ENCODE results near the gene STT3B.

The STT3B gene

GRCh38 chr3:31530960-31531335, 1.8 kb upstream of the STT3B start:
- TF ChIP-seq, protein P1, sequence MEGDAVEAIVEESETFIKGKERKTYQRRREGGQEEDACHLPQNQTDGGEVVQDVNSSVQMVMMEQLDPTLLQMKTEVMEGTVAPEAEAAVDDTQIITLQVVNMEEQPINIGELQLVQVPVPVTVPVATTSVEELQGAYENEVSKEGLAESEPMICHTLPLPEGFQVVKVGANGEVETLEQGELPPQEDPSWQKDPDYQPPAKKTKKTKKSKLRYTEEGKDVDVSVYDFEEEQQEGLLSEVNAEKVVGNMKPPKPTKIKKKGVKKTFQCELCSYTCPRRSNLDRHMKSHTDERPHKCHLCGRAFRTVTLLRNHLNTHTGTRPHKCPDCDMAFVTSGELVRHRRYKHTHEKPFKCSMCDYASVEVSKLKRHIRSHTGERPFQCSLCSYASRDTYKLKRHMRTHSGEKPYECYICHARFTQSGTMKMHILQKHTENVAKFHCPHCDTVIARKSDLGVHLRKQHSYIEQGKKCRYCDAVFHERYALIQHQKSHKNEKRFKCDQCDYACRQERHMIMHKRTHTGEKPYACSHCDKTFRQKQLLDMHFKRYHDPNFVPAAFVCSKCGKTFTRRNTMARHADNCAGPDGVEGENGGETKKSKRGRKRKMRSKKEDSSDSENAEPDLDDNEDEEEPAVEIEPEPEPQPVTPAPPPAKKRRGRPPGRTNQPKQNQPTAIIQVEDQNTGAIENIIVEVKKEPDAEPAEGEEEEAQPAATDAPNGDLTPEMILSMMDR (IDR thresholded peaks at IDR 0.05), result no peak
- no peak for DNase-seq
- H3K27me3 ChIP-seq, result no peaks in the 10 kb centered on the region
- H3K36me3 ChIP-seq, result no peaks in the 10 kb centered on the region
- intact Hi-C loops (cut with DNase I; ENCODE audit: low total_unique reads), result no loop called here
- H3K4me1 ChIP-seq, result peaks cover 0 to 35% (median 23%) of the 10 kb centered on the region in 4 donors
- H3K4me3 ChIP-seq, result peak overlapping the region; percentile 79 to 89
- H3K9me3 ChIP-seq, result no peaks in the 10 kb centered on the region
- H3K27ac ChIP-seq, result peak overlapping the region; percentile 96

GRCh38 chr3:31531452-31531991, 1.2 kb upstream of the STT3B start:
- H3K4me1 ChIP-seq, result peaks cover 0 to 41% (median 29%) of the 10 kb centered on the region in 4 donors
- H3K27me3 ChIP-seq, result no peaks in the 10 kb centered on the region
- DNase-seq, result no peak
- no peaks in the 10 kb centered on the region for H3K9me3 ChIP-seq
- H3K36me3 ChIP-seq, result no peaks in the 10 kb centered on the region
- intact Hi-C loops (cut with DNase I; ENCODE audit: low total_unique reads), result no loop called here
- peak overlapping the region; percentile 79 to 89 for H3K4me3 ChIP-seq
- TF ChIP-seq, protein P1 (IDR thresholded peaks at IDR 0.05), result peak; percentile 2 to 7
- peak overlapping the region; percentile 96 for H3K27ac ChIP-seq

DNA sequence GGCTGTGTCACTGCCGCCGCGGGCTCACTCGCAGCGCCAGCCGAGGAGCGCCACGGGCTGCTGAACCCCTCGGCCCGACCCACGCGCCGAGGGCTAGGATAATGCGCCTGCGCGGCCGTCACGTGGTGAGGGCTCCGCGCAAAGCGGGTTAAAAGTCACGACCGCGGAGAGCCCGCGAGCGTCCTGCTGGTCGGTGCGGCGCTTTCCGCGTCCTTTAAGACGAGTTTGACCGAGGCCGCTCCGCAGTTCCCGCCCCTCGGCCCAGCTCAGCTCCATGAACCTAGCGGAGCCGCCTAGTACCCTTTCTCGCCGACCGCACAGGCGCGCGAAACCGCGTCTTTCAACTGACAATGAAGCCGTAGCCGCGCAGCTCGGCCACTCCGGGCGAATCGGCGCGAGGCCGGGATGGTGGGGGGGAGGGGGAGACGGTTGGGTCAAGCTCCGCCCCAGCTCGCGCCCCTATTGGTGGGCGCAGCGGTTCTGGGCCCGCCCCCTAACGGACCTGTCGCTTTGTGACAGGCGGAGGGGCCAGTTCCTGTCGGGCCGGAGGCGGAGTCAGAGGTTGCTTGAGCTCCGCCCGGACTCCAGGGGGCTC, 636 bp upstream of the STT3B start:
- H3K4me1 ChIP-seq, result peaks cover 0 to 47% (median 34%) of the 10 kb centered on the region in 4 donors
- TF ChIP-seq, protein P1 (IDR thresholded peaks at IDR 0.05), result no peak
- intact Hi-C loops (cut with DNase I; ENCODE audit: low total_unique reads), result no loop called here

GRCh38 chr3:31533169-31534064, 692 bp downstream of the STT3B start:
- TF ChIP-seq, protein P1 (IDR thresholded peaks at IDR 0.05), result no peak
- H3K36me3 ChIP-seq, result no peaks in the 10 kb centered on the region
- peak; percentile 43 to 82 for DNase-seq
- no peaks in the 10 kb centered on the region for H3K9me3 ChIP-seq
- intact Hi-C loops (cut with DNase I; ENCODE audit: low total_unique reads), result no loop called here
- H3K4me1 ChIP-seq, result peaks cover 0 to 59% (median 34%) of the 10 kb centered on the region in 4 donors
- peak overlapping the region; percentile 96 for H3K27ac ChIP-seq
- H3K27me3 ChIP-seq, result no peaks in the 10 kb centered on the region
- peak overlapping the region; percentile 79 to 89 for H3K4me3 ChIP-seq

More for the DNA sequence above, 636 bp upstream of the STT3B start:
- H3K27ac ChIP-seq, result peak overlapping the region; percentile 96
- no peaks in the 10 kb centered on the region for H3K9me3 ChIP-seq
- no peaks in the 10 kb centered on the region for H3K36me3 ChIP-seq
- peak; percentile 99 for DNase-seq
- peak overlapping the region; percentile 79 to 89 for H3K4me3 ChIP-seq
- no peaks in the 10 kb centered on the region for H3K27me3 ChIP-seq

DNA sequence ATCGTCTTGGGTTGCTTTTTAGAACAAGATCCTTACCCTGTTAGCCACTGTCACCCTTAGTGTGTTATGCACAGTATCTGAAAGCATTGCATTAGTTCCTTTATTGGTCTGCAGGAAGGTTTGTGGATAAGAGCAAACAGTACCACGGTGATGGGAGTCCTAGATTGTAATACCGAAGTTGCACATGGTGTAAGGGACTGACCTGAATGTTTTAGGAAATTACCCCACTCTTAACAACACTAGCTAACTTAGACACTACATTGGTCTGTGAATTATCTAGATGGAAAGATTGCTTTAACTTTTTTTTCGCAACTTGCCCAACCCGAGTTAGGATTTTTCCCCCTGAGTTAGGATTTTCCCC, 1.3 kb downstream of the STT3B start:
- DNase-seq, result no peak

More for the DNA sequence above, 1.3 kb downstream of the STT3B start:
- Histone ChIP-seq H3K9me3 (no peaks in the 10 kb centered on the region), H3K36me3 (no peaks in the 10 kb centered on the region), H3K27ac (peak overlapping the region in 1 of 2 donors; percentile 96), H3K4me1 (peaks cover 0 to 62% (median 34%) of the 10 kb centered on the region in 4 donors), H3K27me3 (no peaks in the 10 kb centered on the region), H3K4me3 (peak overlapping the region; percentile 79 to 89)
- TF ChIP-seq, protein P1 (IDR thresholded peaks at IDR 0.05), result no peak
- intact Hi-C loops (cut with DNase I; ENCODE audit: low total_unique reads), result no loop called here
